GM18870 (cell line): ENCODE measurements around the gene DCN.

ENCODE experiments used
- ATAC-seq: cut with Tn5 transposase; IDR thresholded peaks from one replicate; pipeline ENCODE4 v1.9.1; 2021; ENCODE audit warnings: moderate library complexity; ENCODE audit not compliant: unreplicated experiment

DCN gene

DNA sequence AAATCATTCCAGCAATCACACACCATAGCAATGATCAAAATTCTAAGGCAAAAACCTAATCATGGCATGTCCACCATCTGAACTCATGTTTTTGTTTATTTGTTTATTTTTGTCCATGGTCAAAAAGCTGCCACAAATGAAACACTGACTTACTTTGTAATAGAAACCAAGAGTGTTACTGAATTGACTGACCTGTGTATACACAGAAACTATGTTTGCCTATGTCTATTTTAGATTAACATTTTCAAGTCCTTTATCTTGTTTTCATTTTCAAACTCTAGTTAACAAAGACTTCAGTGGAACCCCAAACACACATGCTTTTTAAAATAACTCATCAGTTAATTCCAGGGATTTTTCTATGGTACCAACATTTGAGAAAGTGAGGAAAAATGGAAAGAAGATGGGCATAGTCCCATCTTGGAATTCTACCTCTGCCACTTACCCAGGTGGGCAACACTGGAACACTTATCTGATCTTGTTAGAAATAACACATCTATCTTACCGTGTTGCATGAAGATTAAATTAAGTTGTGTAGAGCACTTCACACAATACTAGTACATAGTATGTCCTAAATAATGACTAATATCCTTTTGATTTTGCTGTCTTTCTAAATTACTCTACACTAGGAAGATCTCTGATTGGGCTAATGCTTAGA is 77.7 kb downstream of the DCN start:
- peak; percentile 78 for ATAC-seq

DNA sequence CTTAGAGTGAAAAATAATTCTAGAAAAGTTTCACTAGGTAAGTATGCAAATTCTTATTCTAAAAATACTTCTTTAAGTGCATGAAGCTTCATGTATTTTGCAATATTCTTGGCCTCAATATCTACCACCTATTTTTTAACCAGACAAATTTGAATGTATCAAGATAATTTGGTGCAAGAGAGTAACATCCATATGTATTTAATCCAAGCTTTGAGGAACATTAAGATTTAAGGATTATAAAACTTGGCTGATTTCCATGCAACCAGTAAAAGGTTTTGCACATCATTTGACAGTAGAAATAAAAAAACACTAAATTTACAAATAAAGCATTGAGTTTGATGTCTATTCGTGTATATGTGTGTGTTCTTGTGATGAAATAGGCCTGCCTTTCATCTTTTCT is 79.0 kb downstream of the DCN start:
- no peak for ATAC-seq

DNA sequence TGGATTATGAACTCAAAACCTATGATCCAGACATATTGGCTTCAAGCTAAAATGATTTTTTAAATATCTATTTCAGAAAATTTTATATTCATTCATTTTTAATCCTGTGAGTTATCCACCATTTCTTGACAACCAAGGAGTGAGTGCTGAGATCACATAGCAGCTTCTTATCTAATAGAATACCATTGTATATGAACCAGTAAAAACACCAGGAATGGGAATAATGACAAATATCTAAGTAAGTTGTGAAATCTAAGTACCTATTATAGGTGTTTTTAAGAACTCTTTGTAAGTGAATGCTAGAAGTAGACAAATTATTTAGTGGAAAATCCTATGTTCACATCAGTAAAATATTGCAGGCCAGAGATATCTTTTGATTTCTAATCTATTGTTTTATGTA is 79.5 kb downstream of the DCN start:
- no peak for ATAC-seq

- ATAC-seq = no peak
Observed at GRCh38 chr12:91100906-91101305, 81.7 kb downstream of the DCN start.

GRCh38 chr12:91099836-91100235 is 82.8 kb downstream of the DCN start:
- no peak for ATAC-seq

- no peak for ATAC-seq
Observed at GRCh38 chr12:91099341-91099740, 83.3 kb downstream of the DCN start.

- no peak for ATAC-seq
Observed at GRCh38 chr12:91098941-91099340, 83.7 kb downstream of the DCN start.

- ATAC-seq = no peak
Observed at GRCh38 chr12:91098461-91098860, 84.2 kb downstream of the DCN start.

GRCh38 chr12:91094957-91095356 is 87.7 kb downstream of the DCN start:
- ATAC-seq = no peak

GRCh38 chr12:91094032-91094662 is 88.5 kb downstream of the DCN start:
- ATAC-seq = no peak

DNA sequence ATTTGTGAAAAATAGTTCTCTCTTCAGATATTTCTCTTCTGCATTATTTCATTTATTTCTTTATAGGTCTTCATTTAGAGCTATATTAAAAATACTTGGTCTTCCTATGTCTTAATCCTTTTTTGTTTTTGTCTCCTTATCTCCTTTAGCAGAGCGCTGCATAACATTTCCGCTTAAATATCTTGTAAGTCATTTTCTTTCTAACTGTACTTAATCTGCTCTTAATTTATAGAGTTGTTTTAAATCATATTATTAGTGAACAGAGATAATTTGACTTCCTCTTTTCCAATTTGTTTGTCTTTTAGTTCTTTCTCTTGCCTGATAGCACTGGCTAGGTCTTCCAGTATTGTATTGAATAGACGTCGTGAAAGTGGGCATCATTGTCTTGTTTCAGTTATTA is 89.3 kb downstream of the DCN start:
- ATAC-seq = no peak

DNA sequence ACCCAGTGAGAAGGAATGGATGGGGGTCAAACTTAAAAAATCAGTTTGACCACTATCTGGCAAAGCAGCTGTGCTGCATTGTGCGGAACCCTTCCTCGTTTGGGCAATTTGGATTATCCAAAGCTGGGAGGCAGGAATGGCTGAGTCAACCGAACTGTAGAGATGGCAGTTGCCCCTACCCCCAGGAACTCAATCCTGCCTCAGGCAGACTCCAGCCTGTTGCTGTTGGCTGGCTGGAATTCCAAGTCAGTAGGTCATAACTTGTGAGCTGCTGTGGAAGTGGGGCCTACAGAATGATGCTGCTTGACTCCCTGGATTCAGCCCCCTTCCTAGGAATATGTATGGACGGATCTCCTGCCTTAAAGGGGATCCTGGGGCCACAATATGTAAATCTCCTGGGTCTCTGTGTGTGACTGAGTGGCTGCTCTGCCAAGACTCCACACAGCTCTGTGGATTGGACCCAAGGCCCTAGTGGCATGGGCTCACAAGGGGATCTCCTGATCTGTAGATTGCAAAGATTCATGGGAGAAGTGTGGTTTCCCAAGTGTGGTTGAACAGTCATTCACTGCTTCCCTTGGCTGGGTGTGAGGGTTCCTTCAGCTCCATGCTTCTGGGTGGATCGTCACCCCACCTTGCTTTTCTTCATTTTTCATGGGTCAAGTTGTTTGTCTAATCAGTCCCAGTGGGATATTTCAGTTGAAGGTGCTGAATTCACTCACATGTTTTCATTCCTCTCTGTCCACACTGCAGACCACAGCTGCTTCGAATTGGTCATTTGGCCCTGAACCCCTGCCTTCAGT is 90.5 kb downstream of the DCN start:
- ATAC-seq = no peak
